ENCODE results near the gene CYP26A1. TPM values are rescaled to one million over a fixed set of nuclear protein-coding genes. Genes with fewer than 3 reads are reported as not detected.
A peak's percentile ranks its signal among the peaks of the same experiment; 100 is the strongest.

Gene CYP26A1, protein sequence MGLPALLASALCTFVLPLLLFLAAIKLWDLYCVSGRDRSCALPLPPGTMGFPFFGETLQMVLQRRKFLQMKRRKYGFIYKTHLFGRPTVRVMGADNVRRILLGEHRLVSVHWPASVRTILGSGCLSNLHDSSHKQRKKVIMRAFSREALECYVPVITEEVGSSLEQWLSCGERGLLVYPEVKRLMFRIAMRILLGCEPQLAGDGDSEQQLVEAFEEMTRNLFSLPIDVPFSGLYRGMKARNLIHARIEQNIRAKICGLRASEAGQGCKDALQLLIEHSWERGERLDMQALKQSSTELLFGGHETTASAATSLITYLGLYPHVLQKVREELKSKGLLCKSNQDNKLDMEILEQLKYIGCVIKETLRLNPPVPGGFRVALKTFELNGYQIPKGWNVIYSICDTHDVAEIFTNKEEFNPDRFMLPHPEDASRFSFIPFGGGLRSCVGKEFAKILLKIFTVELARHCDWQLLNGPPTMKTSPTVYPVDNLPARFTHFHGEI
- 0.30 and 0.32 TPM in 2 replicates for total RNA-seq (2014; rRNA removed; shearing (Covaris generic); ENCODE audit: low replicate concordance)

DNA sequence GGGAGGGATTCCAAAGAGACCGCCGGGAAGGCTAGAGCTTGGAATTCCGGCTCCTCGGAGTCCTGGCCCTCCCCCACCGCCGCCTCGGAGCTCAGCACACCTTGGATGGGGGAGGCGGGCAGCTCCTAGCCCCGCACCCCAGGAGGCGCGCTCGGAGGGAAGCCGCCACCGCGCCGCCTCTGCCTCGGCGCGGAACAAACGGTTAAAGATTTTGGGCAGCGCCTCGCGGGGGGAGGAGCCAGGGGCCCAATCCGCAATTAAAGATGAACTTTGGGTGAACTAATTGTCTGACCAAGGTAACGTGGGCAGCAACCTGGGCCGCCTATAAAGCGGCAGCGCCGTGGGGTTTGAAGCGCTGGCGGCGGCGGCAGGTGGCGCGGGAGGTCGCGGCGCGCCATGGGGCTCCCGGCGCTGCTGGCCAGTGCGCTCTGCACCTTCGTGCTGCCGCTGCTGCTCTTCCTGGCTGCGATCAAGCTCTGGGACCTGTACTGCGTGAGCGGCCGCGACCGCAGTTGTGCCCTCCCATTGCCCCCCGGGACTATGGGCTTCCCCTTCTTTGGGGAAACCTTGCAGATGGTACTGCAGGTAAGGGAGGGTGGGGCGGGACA is at the start of gene CYP26A1:
TSS of gene CYP26A1 (plus strand) at position 355 of the 608 bp plus-strand sequence. CDS start at position 397, 42 bp downstream.
- Histone ChIP-seq H3K36me3 (no peaks in the 10 kb centered on the region), H3K4me3 (peak within 1 kb of the TSS; percentile 37), H3K9me3 (no peaks in the 10 kb centered on the region), H3K27me3 (peaks cover 24% of the 10 kb centered on the region)
- DNase-seq, result no peak

DNA sequence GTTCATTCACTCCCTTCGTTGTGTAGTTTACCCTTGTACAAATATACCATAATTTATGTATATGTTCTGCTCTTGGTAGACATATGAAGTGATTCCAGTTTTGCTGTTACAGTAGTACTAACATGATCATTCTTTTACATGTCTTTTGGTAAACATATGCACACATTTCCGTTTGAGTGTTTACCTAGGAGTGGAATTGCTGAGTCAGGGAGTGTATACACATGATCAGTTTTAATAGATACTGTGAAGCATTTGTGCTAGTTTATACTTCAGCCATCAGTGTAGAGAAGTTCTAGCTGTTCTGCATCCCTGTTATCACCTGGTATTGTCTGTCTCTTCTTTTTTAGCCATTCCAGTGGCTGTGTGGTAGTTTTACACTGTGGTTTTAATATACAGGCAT is 47.6 kb upstream of the CYP26A1 start:
- no peak for DNase-seq
- no peak overlapping the region for H3K4me3 ChIP-seq
- H3K27me3 ChIP-seq, result no peaks in the 10 kb centered on the region
- peaks cover 5% of the 10 kb centered on the region; the same call in 1 of the 2 replicates for H3K9me3 ChIP-seq
- peaks cover 7% of the 10 kb centered on the region for H3K36me3 ChIP-seq

DNA sequence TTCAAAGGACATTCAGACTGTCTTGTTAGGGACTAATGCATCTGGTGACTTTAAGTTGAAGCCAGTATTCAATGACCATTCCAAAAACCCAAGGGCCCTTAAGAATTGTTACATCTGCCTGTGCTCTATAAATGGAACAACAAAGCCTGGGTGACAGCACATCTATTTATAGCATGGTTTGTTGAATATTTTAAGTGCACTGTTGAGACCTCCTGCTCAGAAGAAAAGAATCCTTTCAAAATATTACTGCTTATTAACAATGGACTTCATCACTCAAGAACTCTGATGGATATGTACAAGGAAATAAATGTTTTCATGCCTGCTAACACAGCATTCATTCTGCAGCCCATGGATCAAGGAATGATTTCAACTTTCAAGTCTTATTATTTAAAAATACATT is 46.2 kb upstream of the CYP26A1 start:
- H3K36me3 ChIP-seq, result peaks cover 7% of the 10 kb centered on the region
- H3K4me3 ChIP-seq, result no peak overlapping the region
- H3K27me3 ChIP-seq, result no peaks in the 10 kb centered on the region

DNA sequence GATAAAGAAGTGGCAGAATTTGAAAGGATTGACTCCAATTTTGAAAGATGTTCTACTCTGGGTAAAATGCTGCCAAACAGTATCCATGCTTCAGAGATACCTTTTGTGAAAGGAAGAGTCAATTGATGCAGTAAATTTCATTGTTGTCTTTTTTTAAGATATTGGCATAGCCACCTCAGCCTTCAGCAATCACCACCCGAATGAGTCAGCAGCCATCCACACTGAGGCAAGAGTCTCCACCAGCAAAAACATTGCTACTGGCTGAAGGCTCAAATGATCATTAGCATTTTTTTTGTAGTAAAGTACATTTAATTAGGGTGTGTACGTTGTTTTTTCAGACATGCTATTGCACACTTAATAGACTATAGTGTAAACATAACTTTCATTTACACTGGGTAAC is 44.8 kb upstream of the CYP26A1 start:
- DNase-seq, result peak; percentile 71
- Histone ChIP-seq H3K4me3 (no peak overlapping the region), H3K9me3 (peaks cover 5% of the 10 kb centered on the region; the same call in 1 of the 2 replicates), H3K27me3 (no peaks in the 10 kb centered on the region), H3K36me3 (peaks cover 7% of the 10 kb centered on the region)

More for the DNA sequence above, 46.2 kb upstream of the CYP26A1 start:
- peaks cover 5% of the 10 kb centered on the region; the same call in 1 of the 2 replicates for H3K9me3 ChIP-seq
- DNase-seq, result no peak

DNA sequence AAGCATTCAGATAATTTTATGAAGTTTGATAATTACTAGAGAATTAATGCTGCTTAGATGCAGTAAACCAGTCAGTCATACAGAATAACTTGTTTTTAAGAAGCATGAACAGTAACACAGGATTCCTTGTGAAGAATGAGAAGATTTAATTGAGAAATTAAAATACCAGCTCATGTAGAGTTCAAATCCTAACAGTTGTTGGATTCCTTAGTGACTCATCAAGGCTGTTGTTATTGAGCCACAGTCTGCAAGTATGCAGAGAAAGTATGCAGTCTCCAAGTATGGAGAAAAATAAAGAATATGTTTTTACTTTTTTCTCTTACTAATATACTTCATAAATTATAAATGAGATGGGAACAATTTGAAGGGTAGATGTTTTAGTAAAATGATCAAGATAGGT is 43.3 kb upstream of the CYP26A1 start:
- Histone ChIP-seq H3K36me3 (peaks cover 7% of the 10 kb centered on the region), H3K9me3 (peaks cover 5% of the 10 kb centered on the region; the same call in 1 of the 2 replicates), H3K27me3 (no peaks in the 10 kb centered on the region), H3K4me3 (no peak overlapping the region)
- no peak for DNase-seq

DNA sequence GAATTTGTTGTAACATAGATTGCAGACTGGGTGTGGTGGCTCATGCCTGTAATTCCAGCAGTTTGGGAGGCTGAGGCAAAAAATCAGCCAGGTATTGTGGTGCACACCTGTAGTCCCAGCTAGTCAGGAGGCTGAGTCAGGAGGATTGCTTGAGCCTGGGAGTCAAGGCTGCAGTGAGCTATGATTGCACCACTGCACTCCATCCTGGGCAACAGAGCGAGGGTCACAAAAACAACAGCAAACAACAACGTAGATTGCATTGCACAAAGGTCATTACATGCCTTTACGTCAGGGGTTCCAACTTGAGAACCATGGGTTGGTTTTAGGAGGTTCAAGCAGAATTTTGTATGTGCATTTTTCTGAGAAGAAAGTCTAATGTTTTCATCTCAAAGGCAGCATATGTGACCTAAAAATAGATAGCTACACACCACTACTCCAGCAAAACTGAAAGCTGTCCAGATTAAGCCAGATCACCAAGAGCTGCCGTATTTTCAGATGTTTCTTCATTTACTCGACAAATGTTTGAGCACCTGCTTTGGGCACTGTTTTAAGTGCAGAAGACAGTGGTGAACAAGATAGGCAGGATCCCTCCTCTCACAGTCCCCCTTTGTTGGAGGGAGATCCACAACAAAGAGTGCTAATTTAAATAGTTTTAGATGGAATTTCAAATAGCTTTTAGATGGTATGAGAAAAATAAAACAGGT is 41.4 kb upstream of the CYP26A1 start:
- DNase-seq, result no peak
- H3K9me3 ChIP-seq, result peaks cover 5% of the 10 kb centered on the region; the same call in 1 of the 2 replicates

DNA sequence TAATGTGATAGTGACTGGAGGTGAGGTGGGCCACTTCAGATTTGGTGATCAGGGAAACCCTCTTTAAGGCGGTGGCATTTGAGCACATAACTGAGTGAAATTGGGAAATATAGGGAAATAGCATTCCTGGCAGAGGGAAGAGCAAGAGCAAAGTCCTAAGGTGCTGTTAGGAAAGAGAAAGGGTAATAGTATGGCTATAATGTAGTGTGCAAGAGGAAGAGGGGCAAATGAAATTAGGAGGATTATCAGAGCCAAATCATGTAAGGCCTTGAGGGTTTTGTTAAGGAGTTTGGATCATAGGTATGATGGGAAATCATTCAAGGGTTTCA is 40.9 kb upstream of the CYP26A1 start:
- H3K9me3 ChIP-seq, result 0 out of 2 replicates have a peak, but pooled peaks cover under 1% of the 10 kb centered on the region
- no peaks in the 10 kb centered on the region for H3K36me3 ChIP-seq
- H3K4me3 ChIP-seq, result no peak overlapping the region
- DNase-seq, result no peak
- no peaks in the 10 kb centered on the region for H3K27me3 ChIP-seq

More for the DNA sequence above, 41.4 kb upstream of the CYP26A1 start:
- H3K27me3 ChIP-seq, result no peaks in the 10 kb centered on the region
- peaks cover 5% of the 10 kb centered on the region for H3K36me3 ChIP-seq
- H3K4me3 ChIP-seq, result no peak overlapping the region

DNA sequence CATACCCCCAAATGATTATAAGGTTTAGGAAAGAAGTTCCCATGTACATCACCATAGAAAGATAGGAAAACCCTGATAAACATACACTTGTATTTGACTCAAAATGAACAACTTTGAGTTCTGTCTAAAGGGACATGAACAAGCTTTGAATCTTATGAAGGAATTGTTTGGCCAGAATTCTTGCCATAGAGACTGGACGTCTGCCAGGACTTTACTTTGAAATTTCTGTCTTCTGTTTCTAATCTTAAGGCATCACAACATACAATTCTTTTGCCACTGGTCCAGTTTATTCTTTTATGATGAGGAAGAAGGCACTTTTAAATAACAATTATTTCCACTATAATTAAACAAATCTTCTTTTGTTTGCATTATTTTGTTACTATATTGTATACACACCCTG is 39.3 kb upstream of the CYP26A1 start:
- no peaks in the 10 kb centered on the region for H3K27me3 ChIP-seq

DNA sequence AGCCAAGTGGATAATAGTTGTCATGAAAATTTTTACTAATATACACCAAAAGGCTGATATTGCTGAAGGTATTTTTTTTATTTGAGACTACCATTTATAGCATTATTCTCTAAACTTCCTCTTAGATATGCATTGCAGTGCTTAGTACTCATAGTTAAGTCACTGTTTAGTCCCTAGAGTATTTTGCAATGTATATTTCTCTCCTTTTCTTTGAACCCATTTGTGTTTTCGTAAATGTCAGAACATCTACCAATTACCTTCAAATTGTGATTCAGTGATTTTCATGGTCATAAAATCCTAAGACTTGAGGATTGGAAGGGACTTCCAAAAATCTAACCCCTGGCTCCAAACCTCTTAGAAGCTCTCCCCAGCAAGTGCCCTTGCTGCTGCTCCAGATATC is 34.6 kb upstream of the CYP26A1 start:
- Histone ChIP-seq H3K4me3 (no peak overlapping the region), H3K27me3 (no peaks in the 10 kb centered on the region), H3K36me3 (no peaks in the 10 kb centered on the region), H3K9me3 (no peaks in the 10 kb centered on the region)
- no peak for DNase-seq

More for the DNA sequence above, 39.3 kb upstream of the CYP26A1 start:
- no peaks in the 10 kb centered on the region for H3K9me3 ChIP-seq
- H3K4me3 ChIP-seq, result no peak overlapping the region
- no peak for DNase-seq
- H3K36me3 ChIP-seq, result no peaks in the 10 kb centered on the region

DNA sequence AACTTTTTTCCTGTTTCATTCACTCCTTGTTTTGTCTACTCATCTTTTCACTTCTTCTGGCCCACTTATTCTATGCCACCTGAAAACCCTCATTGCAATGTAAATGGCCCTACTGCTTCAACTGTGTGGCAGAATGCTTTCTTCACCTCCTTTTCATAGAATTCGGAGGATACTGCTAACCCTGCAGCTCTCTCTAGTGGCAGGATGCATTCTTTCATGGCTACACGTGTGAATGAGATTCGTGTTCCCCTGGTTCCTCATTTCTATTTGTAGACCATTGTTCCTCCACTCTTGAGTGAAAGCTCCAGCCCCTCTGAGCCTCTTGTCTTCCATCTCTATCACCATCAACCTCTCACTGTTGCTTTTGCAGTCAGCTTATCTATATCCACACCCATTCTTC is 34.0 kb upstream of the CYP26A1 start:
- Histone ChIP-seq H3K27me3 (no peaks in the 10 kb centered on the region), H3K36me3 (no peaks in the 10 kb centered on the region), H3K9me3 (no peaks in the 10 kb centered on the region), H3K4me3 (no peak overlapping the region)
- DNase-seq, result no peak

DNA sequence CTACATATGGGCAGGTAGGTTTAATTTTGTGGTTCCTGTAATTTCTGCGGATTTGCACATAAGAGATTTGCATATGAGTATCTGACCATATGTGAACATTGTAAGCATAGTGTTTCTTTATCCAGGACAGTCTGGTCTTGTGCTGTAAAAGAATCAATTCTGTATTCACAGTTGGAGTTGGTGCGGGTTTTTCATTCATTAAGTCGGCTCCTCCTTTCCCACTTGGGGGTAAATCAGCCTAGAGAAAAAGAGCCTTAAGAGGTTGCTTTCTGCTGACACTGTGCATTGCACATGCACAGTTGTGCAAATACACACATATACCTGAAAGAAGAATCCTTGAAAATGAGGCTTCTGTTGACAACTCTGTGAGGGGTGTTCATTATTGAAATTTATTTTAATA is 19.2 kb upstream of the CYP26A1 start:
- no peak overlapping the region for H3K4me3 ChIP-seq
- DNase-seq, result no peak
- H3K27me3 ChIP-seq, result no peaks in the 10 kb centered on the region
- no peaks in the 10 kb centered on the region for H3K9me3 ChIP-seq
- H3K36me3 ChIP-seq, result no peaks in the 10 kb centered on the region

DNA sequence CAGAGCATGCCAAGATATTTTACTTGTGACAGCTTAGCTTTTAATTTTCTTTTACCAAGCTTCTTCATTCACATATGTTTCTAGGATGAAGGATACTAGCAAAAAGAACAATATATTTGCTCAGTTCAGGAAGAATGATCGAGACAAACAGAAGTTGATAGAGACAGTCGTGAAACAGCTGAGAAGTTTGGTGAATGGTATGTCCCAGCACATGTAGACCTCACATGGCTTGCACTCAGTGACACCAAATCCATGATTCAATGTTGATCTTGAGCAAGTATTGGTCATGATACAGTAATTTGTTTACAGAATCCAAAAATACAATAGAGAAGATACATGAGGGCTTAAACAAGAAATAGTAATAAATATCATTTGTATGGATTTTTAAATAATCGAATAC is 15.6 kb upstream of the CYP26A1 start:
- H3K9me3 ChIP-seq, result no peaks in the 10 kb centered on the region
- DNase-seq, result no peak
- no peaks in the 10 kb centered on the region for H3K27me3 ChIP-seq
- H3K36me3 ChIP-seq, result no peaks in the 10 kb centered on the region
- no peak overlapping the region for H3K4me3 ChIP-seq

DNA sequence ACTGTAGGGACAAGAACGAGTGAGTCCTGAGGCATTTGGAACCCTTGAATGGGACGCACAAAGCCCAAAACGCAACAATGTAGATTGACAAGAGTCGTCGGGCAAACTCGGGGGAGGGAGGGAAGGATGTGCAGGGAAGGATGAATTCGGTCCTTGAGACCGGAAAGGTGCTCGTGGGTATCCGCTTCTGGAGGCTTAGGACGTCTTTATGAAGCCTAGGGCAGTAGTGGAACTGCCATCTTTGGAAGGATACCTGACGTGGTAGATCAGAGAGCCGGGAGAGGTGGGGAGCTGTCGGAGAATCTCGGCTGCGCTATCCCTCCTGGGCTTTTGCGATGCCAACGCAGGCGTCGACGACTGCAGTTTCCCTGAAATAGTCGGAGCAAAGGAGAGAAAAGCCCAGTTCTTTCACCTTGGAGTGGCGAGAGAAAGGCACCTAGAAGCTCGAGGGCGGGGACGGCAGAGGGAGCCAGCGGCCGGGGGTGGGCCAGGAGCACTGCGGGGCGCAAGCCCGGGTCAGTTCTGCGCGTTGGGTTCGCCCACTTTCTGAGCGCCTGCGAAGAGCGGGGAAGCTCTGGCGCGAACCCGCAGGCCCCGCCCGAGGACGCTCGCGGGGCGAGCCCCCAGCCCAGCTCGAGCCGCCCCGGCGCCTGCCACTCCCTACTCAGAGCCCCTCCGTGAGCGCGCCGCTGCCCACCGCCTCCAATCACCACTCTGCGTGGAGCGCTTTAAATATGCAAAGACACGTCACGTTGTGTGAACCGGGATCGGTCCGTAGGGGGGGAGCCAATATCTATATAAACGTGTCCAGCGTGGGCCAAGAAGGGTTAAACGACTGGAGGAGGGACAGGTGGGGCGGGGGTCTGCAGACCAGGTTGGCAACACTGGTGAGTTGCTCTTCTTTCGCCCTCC is 13.5 kb upstream of the CYP26A1 start, which contains the start of gene CYP26C1:
TSS of gene CYP26C1 (plus strand) at position 824 of the 912 bp plus-strand sequence. CDS start 466 bp downstream, outside the sequence.
- Histone ChIP-seq H3K4me3 (no peak within 1 kb of the TSS), H3K9me3 (no peaks in the 10 kb centered on the region), H3K27me3 (no peaks in the 10 kb centered on the region), H3K36me3 (no peaks in the 10 kb centered on the region)
- no peak for DNase-seq

DNA sequence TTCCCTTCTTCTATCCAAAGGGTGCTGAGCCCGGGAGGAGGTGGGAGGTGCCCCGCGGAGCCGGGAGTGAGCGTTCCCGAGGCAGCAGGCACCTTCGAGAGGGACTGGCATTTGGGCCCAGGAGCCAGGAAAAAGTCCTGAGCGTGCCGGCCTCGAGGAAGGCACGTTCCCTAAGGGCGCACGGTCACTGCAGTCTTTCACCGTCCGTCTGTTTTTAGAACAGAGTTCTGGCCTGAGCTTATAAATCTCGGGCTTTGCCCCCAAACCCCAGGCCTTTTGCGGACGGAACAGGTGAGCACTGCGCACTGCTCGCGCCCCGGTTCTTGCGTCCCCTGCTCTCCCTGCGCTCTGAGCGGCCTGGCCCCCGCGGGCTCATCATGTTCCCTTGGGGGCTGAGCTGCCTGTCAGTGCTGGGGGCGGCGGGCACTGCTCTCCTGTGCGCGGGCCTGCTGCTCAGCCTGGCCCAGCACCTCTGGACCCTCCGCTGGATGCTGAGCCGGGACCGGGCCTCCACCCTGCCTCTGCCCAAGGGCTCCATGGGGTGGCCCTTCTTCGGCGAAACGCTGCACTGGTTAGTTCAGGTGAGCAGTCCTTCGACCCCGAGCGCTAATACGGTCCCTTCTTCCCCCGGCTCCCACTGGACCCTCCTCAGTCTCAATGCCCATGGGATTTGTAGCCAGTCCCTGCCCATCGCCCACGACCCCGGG is 12.7 kb upstream of the CYP26A1 start:
- Histone ChIP-seq H3K36me3 (no peaks in the 10 kb centered on the region), H3K27me3 (no peaks in the 10 kb centered on the region), H3K4me3 (no peak overlapping the region), H3K9me3 (no peaks in the 10 kb centered on the region)
- DNase-seq, result no peak
